ENCODE results near the gene ZNF573. TPM values are rescaled to one million over a fixed set of nuclear protein-coding genes. Genes with fewer than 3 reads are reported as not detected.

ZNF573 gene
- total and polyA plus RNA-seq, 2 of the 13 experiments (the other 11 are each of a cell fraction or from before 2014, with no cell fraction given): 3.1 to 9.3 TPM

DNA sequence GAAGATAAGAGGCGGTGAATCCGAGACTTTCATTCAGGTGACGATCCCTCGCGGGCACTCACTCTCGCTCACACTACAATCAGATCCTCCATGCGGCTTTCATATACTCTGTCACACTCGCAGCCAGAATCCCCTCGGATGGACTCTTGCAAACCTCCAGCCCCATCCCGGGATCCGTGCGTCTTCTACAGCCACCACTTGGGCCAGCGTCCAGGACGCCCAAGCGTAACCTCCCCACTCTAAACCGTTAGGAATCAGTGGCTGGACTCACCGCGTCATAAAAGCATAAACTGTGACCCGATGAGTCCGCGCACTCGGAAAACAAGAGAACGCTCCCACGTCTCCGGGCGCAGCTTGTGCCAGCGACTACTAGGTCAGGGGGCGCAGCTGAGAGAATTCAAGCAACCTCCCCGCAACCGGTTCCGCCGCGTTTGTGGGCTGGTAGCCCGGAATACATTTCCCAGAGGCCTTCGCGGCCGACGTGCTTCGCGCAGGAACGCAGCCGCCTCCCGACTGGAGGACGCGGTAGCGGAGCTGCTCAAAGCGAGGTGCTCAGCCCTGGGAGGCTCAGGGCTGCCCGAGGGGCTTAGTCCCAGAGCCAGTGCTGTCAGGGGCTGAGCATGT is 87.4 kb downstream of the ZNF573 start (continued):
- TF ChIP-seq, protein P1, sequence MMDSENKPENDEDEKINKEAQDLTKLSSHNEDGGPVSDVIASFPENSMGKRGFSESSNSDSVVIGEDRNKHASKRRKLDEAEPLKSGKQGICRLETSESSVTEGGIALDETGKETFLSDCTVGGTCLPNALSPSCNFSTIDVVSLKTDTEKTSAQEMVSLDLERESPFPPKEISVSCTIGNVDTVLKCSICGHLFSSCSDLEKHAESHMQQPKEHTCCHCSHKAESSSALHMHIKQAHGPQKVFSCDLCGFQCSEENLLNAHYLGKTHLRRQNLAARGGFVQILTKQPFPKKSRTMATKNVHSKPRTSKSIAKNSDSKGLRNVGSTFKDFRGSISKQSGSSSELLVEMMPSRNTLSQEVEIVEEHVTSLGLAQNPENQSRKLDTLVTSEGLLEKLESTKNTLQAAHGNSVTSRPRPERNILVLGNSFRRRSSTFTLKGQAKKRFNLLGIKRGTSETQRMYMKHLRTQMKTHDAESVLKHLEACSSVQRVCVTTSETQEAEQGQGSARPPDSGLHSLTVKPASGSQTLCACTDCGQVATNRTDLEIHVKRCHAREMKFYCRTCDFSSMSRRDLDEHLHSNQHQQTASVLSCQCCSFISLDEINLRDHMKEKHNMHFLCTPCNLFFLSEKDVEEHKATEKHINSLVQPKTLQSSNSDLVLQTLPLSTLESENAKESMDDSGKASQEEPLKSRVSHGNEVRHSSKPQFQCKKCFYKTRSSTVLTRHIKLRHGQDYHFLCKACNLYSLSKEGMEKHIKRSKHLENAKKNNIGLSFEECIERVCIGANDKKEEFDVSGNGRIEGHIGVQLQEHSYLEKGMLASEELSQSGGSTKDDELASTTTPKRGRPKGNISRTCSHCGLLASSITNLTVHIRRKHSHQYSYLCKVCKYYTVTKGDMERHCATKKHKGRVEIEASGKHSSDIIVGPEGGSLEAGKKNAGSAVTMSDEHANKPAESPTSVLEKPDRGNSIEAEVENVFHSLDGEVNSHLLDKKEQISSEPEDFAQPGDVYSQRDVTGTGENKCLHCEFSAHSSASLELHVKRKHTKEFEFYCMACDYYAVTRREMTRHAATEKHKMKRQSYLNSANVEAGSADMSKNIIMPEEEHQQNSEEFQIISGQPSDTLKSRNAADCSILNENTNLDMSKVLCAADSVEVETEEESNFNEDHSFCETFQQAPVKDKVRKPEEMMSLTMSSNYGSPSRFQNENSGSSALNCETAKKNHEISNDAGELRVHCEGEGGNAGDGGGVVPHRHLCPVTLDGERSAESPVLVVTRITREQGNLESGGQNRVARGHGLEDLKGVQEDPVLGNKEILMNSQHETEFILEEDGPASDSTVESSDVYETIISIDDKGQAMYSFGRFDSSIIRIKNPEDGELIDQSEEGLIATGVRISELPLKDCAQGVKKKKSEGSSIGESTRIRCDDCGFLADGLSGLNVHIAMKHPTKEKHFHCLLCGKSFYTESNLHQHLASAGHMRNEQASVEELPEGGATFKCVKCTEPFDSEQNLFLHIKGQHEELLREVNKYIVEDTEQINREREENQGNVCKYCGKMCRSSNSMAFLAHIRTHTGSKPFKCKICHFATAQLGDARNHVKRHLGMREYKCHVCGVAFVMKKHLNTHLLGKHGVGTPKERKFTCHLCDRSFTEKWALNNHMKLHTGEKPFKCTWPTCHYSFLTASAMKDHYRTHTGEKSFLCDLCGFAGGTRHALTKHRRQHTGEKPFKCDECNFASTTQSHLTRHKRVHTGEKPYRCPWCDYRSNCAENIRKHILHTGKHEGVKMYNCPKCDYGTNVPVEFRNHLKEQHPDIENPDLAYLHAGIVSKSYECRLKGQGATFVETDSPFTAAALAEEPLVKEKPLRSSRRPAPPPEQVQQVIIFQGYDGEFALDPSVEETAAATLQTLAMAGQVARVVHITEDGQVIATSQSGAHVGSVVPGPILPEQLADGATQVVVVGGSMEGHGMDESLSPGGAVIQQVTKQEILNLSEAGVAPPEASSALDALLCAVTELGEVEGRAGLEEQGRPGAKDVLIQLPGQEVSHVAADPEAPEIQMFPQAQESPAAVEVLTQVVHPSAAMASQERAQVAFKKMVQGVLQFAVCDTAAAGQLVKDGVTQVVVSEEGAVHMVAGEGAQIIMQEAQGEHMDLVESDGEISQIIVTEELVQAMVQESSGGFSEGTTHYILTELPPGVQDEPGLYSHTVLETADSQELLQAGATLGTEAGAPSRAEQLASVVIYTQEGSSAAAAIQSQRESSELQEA (CRISPR knock-in tag; IDR thresholded peaks at IDR 0.05; ENCODE audit: not compliant biosample characterization): no peak
- TF ChIP-seq PHF21A (CRISPR knock-in tag; IDR thresholded peaks at IDR 0.05) (peak; percentile 97), SAP130 (CRISPR knock-in tag; IDR thresholded peaks at IDR 0.05; ENCODE audit: low read depth) (peak; percentile 89), DMAP1 (CRISPR knock-in tag; IDR thresholded peaks at IDR 0.05) (peak; percentile 71; the same call in 1 of the 2 replicates), POLR2AphosphoS2 (IDR thresholded peaks at IDR 0.05; ENCODE audit: low read depth, low read length) (no peak), RBFOX2 (IDR thresholded peaks at IDR 0.05; ENCODE audit: low read depth, low read length) (peak; percentile 85), GATAD1 (CRISPR knock-in tag; IDR thresholded peaks at IDR 0.05) (peak; percentile 74), ZNF562 (CRISPR knock-in tag; IDR thresholded peaks at IDR 0.05; ENCODE audit: borderline replicate concordance) (no peak), MATR3 (CRISPR knock-in tag; IDR thresholded peaks at IDR 0.05) (no peak), HNF4G (IDR thresholded peaks at IDR 0.05; ENCODE audit: borderline replicate concordance, low read depth, low read length) (no peak), HNF4G (CRISPR knock-in tag; IDR thresholded peaks at IDR 0.05; ENCODE audit: borderline replicate concordance, low read depth) (peak; percentile 80; the same call in 1 of the 2 replicates), MTF1 (CRISPR knock-in tag; IDR thresholded peaks at IDR 0.05) (no peak), ZNF432 (CRISPR knock-in tag; IDR thresholded peaks at IDR 0.05; ENCODE audit: borderline replicate concordance) (no peak), PTBP1 (IDR thresholded peaks at IDR 0.05; ENCODE audit: low read depth, low read length, poor library complexity, severe bottlenecking) (no peak), MTA3 (CRISPR knock-in tag; IDR thresholded peaks at IDR 0.05) (no peak)
- TF ChIP-seq, protein P2, sequence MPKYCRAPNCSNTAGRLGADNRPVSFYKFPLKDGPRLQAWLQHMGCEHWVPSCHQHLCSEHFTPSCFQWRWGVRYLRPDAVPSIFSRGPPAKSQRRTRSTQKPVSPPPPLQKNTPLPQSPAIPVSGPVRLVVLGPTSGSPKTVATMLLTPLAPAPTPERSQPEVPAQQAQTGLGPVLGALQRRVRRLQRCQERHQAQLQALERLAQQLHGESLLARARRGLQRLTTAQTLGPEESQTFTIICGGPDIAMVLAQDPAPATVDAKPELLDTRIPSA (CRISPR knock-in tag; IDR thresholded peaks at IDR 0.05; ENCODE audit: borderline replicate concordance): no peak
- TF ChIP-seq, protein P3, sequence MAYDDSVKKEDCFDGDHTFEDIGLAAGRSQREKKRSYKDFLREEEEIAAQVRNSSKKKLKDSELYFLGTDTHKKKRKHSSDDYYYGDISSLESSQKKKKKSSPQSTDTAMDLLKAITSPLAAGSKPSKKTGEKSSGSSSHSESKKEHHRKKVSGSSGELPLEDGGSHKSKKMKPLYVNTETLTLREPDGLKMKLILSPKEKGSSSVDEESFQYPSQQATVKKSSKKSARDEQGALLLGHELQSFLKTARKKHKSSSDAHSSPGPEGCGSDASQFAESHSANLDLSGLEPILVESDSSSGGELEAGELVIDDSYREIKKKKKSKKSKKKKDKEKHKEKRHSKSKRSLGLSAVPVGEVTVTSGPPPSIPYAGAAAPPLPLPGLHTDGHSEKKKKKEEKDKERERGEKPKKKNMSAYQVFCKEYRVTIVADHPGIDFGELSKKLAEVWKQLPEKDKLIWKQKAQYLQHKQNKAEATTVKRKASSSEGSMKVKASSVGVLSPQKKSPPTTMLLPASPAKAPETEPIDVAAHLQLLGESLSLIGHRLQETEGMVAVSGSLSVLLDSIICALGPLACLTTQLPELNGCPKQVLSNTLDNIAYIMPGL (CRISPR knock-in tag; IDR thresholded peaks at IDR 0.05; ENCODE audit: borderline replicate concordance in 1 of 2, low read depth in 1 of 2): peak; percentile 68 to 94
- TF ChIP-seq, protein P4, sequence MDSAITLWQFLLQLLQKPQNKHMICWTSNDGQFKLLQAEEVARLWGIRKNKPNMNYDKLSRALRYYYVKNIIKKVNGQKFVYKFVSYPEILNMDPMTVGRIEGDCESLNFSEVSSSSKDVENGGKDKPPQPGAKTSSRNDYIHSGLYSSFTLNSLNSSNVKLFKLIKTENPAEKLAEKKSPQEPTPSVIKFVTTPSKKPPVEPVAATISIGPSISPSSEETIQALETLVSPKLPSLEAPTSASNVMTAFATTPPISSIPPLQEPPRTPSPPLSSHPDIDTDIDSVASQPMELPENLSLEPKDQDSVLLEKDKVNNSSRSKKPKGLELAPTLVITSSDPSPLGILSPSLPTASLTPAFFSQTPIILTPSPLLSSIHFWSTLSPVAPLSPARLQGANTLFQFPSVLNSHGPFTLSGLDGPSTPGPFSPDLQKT (CRISPR knock-in tag; IDR thresholded peaks at IDR 0.05; ENCODE audit: borderline replicate concordance): no peak

All from HepG2 (cell line).